HG03558 (cell line): ENCODE data around the gene KIF26B.
"Not testable (repeated sequence)": the region's sequence is repeated elsewhere in the genome, so short reads cannot be mapped to it uniquely, and the experiment has no call there.

Source experiments
- ATAC-seq: cut with Tn5 transposase; IDR thresholded peaks from one replicate; pipeline ENCODE4 v1.9.1; 2021; ENCODE audit warnings: moderate number of reproducible peaks; ENCODE audit not compliant: unreplicated experiment; ENCODE audit errors: extremely low read depth

Gene KIF26B

GRCh38 chr1:245154429-245155271, at the start of gene KIF26B:
Gene KIF26B, plus strand, starts transcription at chr1:245154985. Its CDS starts 440 bp downstream, at chr1:245155425.
- ATAC-seq = no peak

DNA sequence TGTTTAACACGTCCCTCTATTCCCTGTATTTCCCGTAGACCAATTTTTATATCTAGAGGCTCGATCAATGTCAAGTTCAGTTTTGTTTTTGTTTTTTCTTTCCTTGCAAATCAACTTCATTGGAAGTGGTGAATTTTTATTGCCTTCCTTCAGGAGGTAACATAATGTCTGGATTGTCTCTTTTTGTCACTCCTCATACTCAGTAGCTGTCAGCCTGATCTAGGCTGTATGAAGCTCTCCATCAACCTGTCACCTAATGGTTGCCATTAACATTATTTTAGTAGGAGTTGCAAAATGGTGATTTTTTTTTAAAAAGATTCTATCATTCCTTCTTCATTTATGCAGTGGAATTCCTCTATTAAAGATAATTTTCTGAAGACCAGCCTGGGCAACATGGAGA, 49.7 kb upstream of the KIF26B start:
- no peak for ATAC-seq

DNA sequence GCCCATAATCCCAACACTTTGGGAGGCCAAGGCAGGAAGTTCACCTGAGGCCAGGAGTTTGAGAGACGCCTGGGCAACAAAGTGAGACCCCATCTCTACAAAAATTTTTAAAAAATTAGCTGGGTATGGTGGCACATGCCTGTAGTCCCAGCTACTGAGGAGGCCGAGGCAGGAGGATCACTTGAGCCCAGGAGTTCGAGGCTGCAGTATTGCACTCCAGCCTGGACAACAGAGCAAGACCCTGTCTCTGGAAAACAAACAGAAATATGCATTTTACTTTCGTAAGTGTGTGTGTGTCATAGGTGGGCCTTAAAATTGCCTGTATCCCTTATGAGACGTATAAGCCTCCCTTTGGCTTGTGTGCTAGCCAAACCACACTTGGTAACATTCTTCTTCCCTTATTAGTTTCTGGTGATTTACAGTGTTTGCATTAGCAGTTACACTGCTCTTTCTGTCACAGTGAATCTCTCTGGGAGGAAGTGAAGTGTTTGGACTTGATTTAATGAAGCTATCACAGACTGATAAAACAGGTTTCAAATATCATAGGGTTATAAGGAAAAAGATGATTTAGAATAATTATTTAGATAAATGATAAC, 48.9 kb upstream of the KIF26B start:
- no peak for ATAC-seq

- ATAC-seq = no peak
Observed at GRCh38 chr1:245107776-245108114, 47.0 kb upstream of the KIF26B start.

GRCh38 chr1:245108246-245108645, 46.5 kb upstream of the KIF26B start:
- ATAC-seq = no peak

DNA sequence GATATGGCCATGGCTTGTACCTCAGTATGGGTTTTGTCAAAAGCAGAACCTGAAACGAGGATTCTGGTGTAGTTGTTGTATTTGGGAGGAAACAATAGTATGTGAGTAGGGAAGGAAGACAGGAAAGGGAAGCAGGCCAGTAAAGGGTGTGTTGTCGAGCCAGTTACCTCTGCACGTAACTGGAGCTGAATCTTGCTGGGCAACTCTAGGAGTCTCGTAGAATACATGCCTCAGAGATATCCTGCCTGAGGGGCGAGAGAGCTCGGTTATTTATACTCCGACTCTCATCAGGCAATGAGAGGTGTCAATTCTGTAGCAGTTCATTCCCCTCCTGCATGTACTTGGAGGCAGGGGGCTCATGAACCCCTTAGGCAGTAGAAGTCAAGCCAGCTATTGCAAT, 45.9 kb upstream of the KIF26B start:
- ATAC-seq = no peak

DNA sequence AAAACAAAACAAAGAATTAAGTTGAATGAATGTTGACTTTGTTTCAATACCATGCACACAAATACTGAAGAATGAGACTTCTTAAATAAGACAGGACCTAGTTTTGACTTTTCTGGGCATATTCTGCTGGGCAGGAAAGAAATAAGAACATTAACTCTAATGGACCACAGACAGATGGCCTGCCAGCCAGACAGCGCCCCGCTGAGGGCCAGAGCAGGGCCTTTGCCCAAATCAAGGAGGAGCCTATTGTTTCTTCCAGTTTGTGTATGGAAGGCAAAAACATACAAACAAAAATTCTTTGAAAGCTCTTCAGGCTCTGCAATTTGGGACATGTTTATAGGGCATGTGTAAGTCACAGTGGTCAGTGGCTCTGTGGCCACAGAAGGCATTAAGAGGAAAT, 44.4 kb upstream of the KIF26B start:
- ATAC-seq = no peak

- no peak for ATAC-seq
Observed at GRCh38 chr1:245111073-245111472, 43.7 kb upstream of the KIF26B start.

GRCh38 chr1:245113649-245114048, 41.1 kb upstream of the KIF26B start:
- no peak for ATAC-seq

DNA sequence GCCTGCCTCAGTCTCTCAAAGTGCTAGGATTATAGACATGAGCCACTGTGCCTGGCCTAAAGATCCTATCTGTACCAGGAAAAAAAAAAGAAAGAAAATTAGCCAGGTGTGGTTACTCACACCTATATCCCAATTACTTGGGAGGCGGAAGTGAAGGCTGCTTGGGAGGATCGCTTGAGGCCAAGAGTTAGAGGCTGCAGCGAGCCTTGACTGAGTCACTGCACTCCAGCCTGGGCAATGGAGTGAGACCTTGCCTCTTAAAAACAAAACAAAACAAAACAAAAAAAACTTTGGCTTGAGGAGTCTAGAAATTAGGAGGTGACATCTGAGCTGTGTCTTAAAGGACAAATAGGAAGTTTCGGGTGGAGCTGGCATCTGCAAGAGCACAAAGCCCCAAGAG, 38.7 kb upstream of the KIF26B start:
- no peak for ATAC-seq

GRCh38 chr1:245116751-245117150, 38.0 kb upstream of the KIF26B start:
- ATAC-seq = no peak

GRCh38 chr1:245118066-245118465, 36.7 kb upstream of the KIF26B start:
- ATAC-seq = no peak

GRCh38 chr1:245118806-245119205, 36.0 kb upstream of the KIF26B start:
- ATAC-seq = no peak

DNA sequence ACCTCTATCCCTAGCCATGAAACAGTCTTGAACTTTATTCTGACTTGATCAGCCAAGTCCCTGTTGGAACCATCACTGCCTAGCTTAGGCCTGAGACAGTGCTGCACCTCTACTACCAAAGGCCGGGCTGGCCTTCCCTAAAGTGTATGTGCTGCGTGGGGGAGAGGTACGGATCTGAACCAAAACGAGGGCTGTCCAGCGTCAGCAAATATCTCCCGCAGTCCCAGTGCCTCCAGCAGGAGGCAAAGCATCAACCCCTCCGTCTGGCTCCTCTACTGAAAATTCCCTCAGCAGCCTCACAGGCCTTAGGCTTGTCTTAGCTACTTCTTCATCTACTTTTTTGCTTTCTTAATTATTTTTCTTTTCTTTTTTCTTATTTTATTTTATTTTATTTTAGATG, 33.3 kb upstream of the KIF26B start:
- ATAC-seq = no peak

GRCh38 chr1:245124241-245124640, 30.5 kb upstream of the KIF26B start:
- no peak for ATAC-seq

DNA sequence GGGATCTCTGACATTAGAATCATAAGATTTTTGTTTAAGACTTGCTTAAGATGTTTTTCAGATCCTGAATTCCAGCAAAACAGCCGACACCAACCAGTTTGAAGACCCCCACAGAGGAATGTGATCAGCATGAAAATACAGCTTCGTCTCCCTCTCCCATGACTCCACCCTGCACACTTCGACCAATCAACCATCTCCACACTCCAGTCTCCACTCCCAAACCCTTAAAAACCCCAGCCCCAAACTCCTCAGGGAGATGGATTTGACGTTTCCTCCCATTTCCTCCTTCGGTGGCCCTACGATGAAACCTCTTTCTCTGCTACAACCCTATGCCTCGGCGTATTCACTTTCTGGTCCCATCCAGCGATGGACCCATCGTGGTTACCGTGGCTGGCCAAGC, 30.1 kb upstream of the KIF26B start:
- ATAC-seq = no peak

DNA sequence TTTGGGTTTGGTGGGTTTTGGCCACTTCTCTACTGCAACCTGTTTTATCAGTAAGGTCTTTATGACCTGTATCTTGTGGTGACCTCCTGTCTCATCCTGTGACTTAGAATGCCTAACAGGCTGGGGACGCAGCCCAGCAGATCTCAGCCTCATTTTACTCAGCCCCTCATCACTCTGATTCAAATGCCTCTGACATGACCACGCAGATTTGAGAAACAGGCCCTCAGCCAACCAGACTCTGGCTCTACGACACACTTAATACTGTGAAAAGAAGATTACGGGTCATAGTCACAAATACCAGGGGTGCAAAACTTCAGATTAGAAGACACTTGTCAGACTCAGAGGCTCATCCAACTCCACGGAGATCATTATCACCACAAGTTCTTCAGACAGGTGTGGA, 28.3 kb upstream of the KIF26B start:
- no peak for ATAC-seq

GRCh38 chr1:245128381-245129101, 26.2 kb upstream of the KIF26B start:
- ATAC-seq = no peak

- ATAC-seq = no peak
Observed at GRCh38 chr1:245129319-245130240, 25.2 kb upstream of the KIF26B start.

DNA sequence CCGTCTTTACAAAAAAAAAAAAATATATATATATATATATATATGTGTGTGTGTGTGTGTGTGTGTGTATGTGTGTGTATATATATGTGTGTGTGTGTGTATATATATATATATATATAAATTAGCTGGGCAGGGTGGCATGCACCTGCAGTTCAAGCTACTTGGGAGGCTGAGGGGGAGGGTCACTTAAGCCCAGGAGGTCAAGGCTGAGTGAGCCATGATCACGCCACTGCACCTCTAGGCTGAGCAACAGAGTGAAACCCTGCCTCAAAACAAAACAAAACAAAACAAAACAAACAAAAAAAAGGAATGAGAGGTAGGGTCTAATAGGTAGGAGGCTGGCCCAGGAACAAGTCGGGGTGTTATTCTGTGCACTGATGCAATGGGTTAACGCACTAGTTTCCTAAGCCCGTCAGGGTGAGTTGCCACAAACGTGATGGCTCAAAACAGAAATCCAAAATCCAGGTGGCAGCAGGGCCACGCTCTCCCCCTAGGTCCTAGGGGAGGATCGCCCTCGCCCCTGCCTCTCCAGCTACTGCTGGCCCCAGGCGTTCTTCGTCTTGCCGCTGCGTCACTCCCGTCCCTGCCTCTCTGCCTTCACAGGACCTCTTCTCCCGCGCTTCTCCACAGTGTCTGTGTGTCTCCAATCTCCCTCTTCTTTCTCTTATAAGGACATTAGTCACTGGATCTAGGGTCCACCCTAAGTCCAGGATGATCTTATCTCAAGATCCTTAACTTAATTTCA, 24.3 kb upstream of the KIF26B start:
- not testable (repeated sequence) for ATAC-seq
